Mucosa of stomach (tissue), 1 donor: ENCODE data around the gene GPR61.

Source experiments
- H3K27me3 ChIP-seq: one replicate; pipeline ENCODE4 v1.7.0; 2013; ENCODE audit warnings: mild to moderate bottlenecking, low read length; ENCODE audit not compliant: control insufficient read depth, insufficient read depth
- H3K36me3 ChIP-seq: one replicate; pipeline ENCODE4 v1.7.0; 2013; ENCODE audit warnings: low read length; ENCODE audit not compliant: control insufficient read depth, insufficient read depth
- H3K4me1 ChIP-seq: one replicate; pipeline ENCODE4 v1.7.0; 2013; ENCODE audit warnings: mild to moderate bottlenecking, low read length; ENCODE audit not compliant: control insufficient read depth, insufficient read depth
- H3K4me3 ChIP-seq: one replicate; pipeline ENCODE4 v1.7.0; 2013; ENCODE audit warnings: low read length
- H3K9ac ChIP-seq: one replicate; pipeline ENCODE4 v1.7.0; 2013; ENCODE audit warnings: mild to moderate bottlenecking, low read length, moderate library complexity
- H3K9me3 ChIP-seq: one replicate; pipeline ENCODE4 v1.7.0; 2013; ENCODE audit warnings: mild to moderate bottlenecking, low read length, moderate library complexity; ENCODE audit not compliant: control insufficient read depth
- donor health status: Pancreatic carcinoma.

GPR61 gene

GRCh38 chr1:109514846-109515245, 24.8 kb upstream of the GPR61 start:
- Histone ChIP-seq H3K36me3 (no peaks in the 10 kb centered on the region), H3K27me3 (peaks cover 4% of the 10 kb centered on the region), H3K4me3 (no peak overlapping the region), H3K9me3 (no peaks in the 10 kb centered on the region), H3K4me1 (peaks cover 7% of the 10 kb centered on the region), H3K9ac (no peak overlapping the region)

- no peak overlapping the region for H3K4me3 ChIP-seq
- H3K36me3 ChIP-seq: no peaks in the 10 kb centered on the region
- H3K27me3 ChIP-seq: peaks cover 2% of the 10 kb centered on the region
- H3K4me1 ChIP-seq: peaks cover 7% of the 10 kb centered on the region
- no peak overlapping the region for H3K9ac ChIP-seq
- no peaks in the 10 kb centered on the region for H3K9me3 ChIP-seq
Observed at GRCh38 chr1:109516872-109517271, 22.8 kb upstream of the GPR61 start.

- Histone ChIP-seq H3K4me1 (peaks cover 7% of the 10 kb centered on the region), H3K27me3 (peaks cover 3% of the 10 kb centered on the region), H3K9me3 (no peaks in the 10 kb centered on the region), H3K4me3 (no peak overlapping the region), H3K36me3 (no peaks in the 10 kb centered on the region), H3K9ac (no peak overlapping the region)
Observed at GRCh38 chr1:109517337-109517736, 22.3 kb upstream of the GPR61 start.

- Histone ChIP-seq H3K27me3 (peaks cover 3% of the 10 kb centered on the region), H3K9me3 (no peaks in the 10 kb centered on the region), H3K4me1 (peaks cover 7% of the 10 kb centered on the region), H3K4me3 (no peak overlapping the region), H3K9ac (no peak overlapping the region), H3K36me3 (no peaks in the 10 kb centered on the region)
Observed at GRCh38 chr1:109521002-109521951, 18.4 kb upstream of the GPR61 start.

GRCh38 chr1:109522026-109522425, 17.6 kb upstream of the GPR61 start:
- Histone ChIP-seq H3K9me3 (no peaks in the 10 kb centered on the region), H3K36me3 (no peaks in the 10 kb centered on the region), H3K4me1 (peaks cover 1% of the 10 kb centered on the region), H3K9ac (no peak overlapping the region), H3K4me3 (no peak overlapping the region), H3K27me3 (peaks cover 3% of the 10 kb centered on the region)

GRCh38 chr1:109523706-109524105, 16.0 kb upstream of the GPR61 start:
- peaks cover 3% of the 10 kb centered on the region for H3K27me3 ChIP-seq
- no peaks in the 10 kb centered on the region for H3K4me1 ChIP-seq
- H3K9ac ChIP-seq: no peak overlapping the region
- no peaks in the 10 kb centered on the region for H3K36me3 ChIP-seq
- no peaks in the 10 kb centered on the region for H3K9me3 ChIP-seq
- H3K4me3 ChIP-seq: no peak overlapping the region

- Histone ChIP-seq H3K4me3 (no peak overlapping the region), H3K4me1 (peaks cover under 1% of the 10 kb centered on the region), H3K9me3 (no peaks in the 10 kb centered on the region), H3K9ac (no peak overlapping the region), H3K36me3 (no peaks in the 10 kb centered on the region), H3K27me3 (no peaks in the 10 kb centered on the region)
Observed at GRCh38 chr1:109527098-109527811, 12.4 kb upstream of the GPR61 start.

- Histone ChIP-seq H3K4me3 (no peak overlapping the region), H3K27me3 (no peaks in the 10 kb centered on the region), H3K36me3 (no peaks in the 10 kb centered on the region), H3K4me1 (peaks cover 6% of the 10 kb centered on the region), H3K9ac (no peak overlapping the region), H3K9me3 (no peaks in the 10 kb centered on the region)
Observed at GRCh38 chr1:109527846-109528695, 11.6 kb upstream of the GPR61 start.

GRCh38 chr1:109528712-109529111, 11.0 kb upstream of the GPR61 start:
- Histone ChIP-seq H3K27me3 (no peaks in the 10 kb centered on the region), H3K4me1 (peaks cover 6% of the 10 kb centered on the region), H3K36me3 (no peaks in the 10 kb centered on the region), H3K4me3 (no peak overlapping the region), H3K9me3 (no peaks in the 10 kb centered on the region), H3K9ac (no peak overlapping the region)

- no peak overlapping the region for H3K9ac ChIP-seq
- H3K9me3 ChIP-seq: no peaks in the 10 kb centered on the region
- no peaks in the 10 kb centered on the region for H3K27me3 ChIP-seq
- H3K4me3 ChIP-seq: no peak overlapping the region
- H3K36me3 ChIP-seq: no peaks in the 10 kb centered on the region
- H3K4me1 ChIP-seq: peaks cover 6% of the 10 kb centered on the region
Observed at GRCh38 chr1:109529881-109530456, 9.7 kb upstream of the GPR61 start.

GRCh38 chr1:109530457-109531087, 9.1 kb upstream of the GPR61 start:
- no peaks in the 10 kb centered on the region for H3K9me3 ChIP-seq
- H3K36me3 ChIP-seq: no peaks in the 10 kb centered on the region
- H3K4me3 ChIP-seq: no peak overlapping the region
- H3K9ac ChIP-seq: no peak overlapping the region
- no peaks in the 10 kb centered on the region for H3K27me3 ChIP-seq
- H3K4me1 ChIP-seq: peaks cover 6% of the 10 kb centered on the region
